ENCODE measurements around the gene CNKSR3.
A peak's percentile ranks its signal among the peaks of the same experiment; 100 is the strongest.

CNKSR3 gene

DNA sequence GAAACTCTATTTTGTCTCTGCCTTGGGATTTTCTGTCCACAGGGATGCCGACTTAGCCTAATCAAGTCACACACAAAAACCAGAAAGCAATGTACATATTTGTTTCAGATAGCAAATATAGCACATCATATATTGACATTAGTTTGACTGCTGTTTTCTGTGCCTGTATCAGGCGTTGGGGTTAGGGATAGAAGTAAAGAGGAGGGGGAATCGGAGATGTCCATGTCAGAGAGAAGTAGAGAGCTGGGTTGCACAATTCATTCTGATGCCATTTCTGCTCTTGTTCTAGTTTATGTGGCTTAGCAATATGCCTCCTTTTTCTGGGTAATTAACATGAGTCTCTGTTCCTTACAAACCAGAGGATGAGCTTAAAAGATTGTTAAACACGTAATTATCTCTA, 139.2 kb downstream of the CNKSR3 start:
- H2AFZ ChIP-seq (ENCODE audit: low read depth, low read length), result no peak overlapping the region

DNA sequence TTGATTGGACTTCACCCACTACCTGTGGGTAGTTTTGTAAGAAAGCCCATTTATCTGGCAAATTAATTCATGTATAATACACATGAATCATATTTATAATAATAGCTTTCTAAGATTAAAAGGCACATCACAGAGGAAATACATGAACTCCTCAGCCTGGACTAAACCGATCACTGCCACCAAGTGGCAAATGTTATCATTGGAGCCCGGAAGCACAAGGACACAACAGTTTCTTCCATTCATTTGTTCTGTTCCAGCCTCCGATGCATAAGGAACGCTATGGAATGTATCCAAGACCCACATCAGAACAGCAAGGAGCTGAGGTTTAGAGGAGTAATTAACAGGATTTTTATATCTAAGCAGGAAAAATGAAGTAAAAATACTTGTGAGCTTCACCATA, 139.9 kb downstream of the CNKSR3 start:
- Histone ChIP-seq H3K4me1 (ENCODE audit: insufficient read depth, low read length) (no peaks in the 10 kb centered on the region), H3K4me3 (ENCODE audit: low read depth in 1 of 2, low read length in 2 of 2) (no peak overlapping the region), H2AFZ (ENCODE audit: low read depth, low read length) (no peak overlapping the region), H3K4me2 (ENCODE audit: insufficient read depth, low read length) (no peak overlapping the region), H3K27ac (ENCODE audit: low read length) (no peak overlapping the region), H3K9ac (ENCODE audit: low read depth, low read length) (no peak overlapping the region), H3K27me3 (ENCODE audit: insufficient read depth, low read length, poor library complexity) (peaks cover 3% of the 10 kb centered on the region), H4K20me1 (ENCODE audit: insufficient read depth, low read length) (no peaks in the 10 kb centered on the region), H3K36me3 (ENCODE audit: insufficient read depth, low read length) (no peaks in the 10 kb centered on the region), H3K79me2 (ENCODE audit: insufficient read depth, low read length) (no peaks in the 10 kb centered on the region), H3K9me3 (ENCODE audit: insufficient read depth, low read length, severe bottlenecking) (no peaks in the 10 kb centered on the region)
- TF ChIP-seq, protein P1, sequence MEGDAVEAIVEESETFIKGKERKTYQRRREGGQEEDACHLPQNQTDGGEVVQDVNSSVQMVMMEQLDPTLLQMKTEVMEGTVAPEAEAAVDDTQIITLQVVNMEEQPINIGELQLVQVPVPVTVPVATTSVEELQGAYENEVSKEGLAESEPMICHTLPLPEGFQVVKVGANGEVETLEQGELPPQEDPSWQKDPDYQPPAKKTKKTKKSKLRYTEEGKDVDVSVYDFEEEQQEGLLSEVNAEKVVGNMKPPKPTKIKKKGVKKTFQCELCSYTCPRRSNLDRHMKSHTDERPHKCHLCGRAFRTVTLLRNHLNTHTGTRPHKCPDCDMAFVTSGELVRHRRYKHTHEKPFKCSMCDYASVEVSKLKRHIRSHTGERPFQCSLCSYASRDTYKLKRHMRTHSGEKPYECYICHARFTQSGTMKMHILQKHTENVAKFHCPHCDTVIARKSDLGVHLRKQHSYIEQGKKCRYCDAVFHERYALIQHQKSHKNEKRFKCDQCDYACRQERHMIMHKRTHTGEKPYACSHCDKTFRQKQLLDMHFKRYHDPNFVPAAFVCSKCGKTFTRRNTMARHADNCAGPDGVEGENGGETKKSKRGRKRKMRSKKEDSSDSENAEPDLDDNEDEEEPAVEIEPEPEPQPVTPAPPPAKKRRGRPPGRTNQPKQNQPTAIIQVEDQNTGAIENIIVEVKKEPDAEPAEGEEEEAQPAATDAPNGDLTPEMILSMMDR (IDR thresholded peaks at IDR 0.05; ENCODE audit: borderline replicate concordance, extremely low read depth, low read length, poor library complexity, severe bottlenecking), result peak; percentile 63
- no peak for TF ChIP-seq EZH2 (IDR thresholded peaks at IDR 0.05; ENCODE audit: borderline replicate concordance, low read depth, low read length, severe bottlenecking)
- DNase-seq (no peak), ATAC-seq (ENCODE audit: insufficient read depth, low read depth) (no peak)

More for the DNA sequence above, 139.2 kb downstream of the CNKSR3 start:
- Histone ChIP-seq H3K4me2 (ENCODE audit: insufficient read depth, low read length) (no peak overlapping the region), H3K36me3 (ENCODE audit: insufficient read depth, low read length) (no peaks in the 10 kb centered on the region), H3K4me1 (ENCODE audit: insufficient read depth, low read length) (no peaks in the 10 kb centered on the region), H3K4me3 (ENCODE audit: low read depth in 1 of 2, low read length in 2 of 2) (no peak overlapping the region), H3K9me3 (ENCODE audit: insufficient read depth, low read length, severe bottlenecking) (no peaks in the 10 kb centered on the region), H3K79me2 (ENCODE audit: insufficient read depth, low read length) (no peaks in the 10 kb centered on the region), H3K27me3 (ENCODE audit: insufficient read depth, low read length, poor library complexity) (peaks cover 3% of the 10 kb centered on the region), H4K20me1 (ENCODE audit: insufficient read depth, low read length) (no peaks in the 10 kb centered on the region), H3K27ac (ENCODE audit: low read length) (no peak overlapping the region), H3K9ac (ENCODE audit: low read depth, low read length) (no peak overlapping the region)
- ATAC-seq (ENCODE audit: insufficient read depth, low read depth), result no peak
- TF ChIP-seq, protein P1 (IDR thresholded peaks at IDR 0.05; ENCODE audit: borderline replicate concordance, extremely low read depth, low read length, poor library complexity, severe bottlenecking), result no peak
- no peak for TF ChIP-seq EZH2 (IDR thresholded peaks at IDR 0.05; ENCODE audit: borderline replicate concordance, low read depth, low read length, severe bottlenecking)
- DNase-seq, result no peak

DNA sequence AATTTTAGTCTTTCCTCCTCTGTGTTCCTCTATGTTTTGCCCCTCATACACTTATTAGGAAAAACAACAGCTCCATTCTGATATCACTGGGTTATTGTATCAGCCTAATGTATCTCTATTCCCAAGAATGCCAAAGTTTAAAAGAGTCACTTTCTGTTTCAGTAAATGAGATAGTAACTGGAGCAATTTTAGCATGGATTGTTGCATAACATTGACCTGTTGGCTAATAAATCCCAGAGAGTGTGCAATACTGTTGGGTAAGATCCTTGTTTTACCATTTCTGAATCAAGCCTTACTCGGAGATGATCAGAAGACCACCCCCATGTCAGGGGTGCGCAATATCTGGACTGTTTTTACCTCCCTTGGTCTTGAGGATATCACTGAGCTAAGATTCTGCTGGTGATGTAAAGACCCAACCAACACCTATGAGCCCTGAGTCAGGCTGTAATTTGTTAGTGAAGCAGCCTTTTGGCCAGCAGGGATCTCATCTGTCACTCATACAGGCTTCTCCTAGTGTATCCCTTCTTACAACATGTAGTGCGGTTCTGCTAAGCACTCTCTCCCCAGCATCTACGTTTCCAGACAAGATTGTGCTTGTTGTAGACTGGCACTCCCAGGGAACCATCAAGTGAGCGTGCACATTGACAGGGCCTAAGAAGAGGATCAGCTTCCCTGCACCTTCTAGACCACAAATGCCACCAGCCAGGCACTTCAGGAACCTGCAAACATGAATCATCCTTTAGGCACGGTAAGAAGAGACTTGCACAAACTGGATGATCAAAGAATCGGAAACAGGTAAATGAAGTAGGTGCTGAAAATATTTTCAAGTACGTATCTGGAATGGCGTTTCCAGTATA, 142.4 kb downstream of the CNKSR3 start:
- Histone ChIP-seq H3K27me3 (ENCODE audit: insufficient read depth, low read length, poor library complexity) (peaks cover 3% of the 10 kb centered on the region), H3K4me3 (ENCODE audit: low read depth in 1 of 2, low read length in 2 of 2) (no peak overlapping the region), H3K9ac (ENCODE audit: low read depth, low read length) (no peak overlapping the region), H3K79me2 (ENCODE audit: insufficient read depth, low read length) (no peaks in the 10 kb centered on the region), H3K9me3 (ENCODE audit: insufficient read depth, low read length, severe bottlenecking) (no peaks in the 10 kb centered on the region), H3K4me1 (ENCODE audit: insufficient read depth, low read length) (no peaks in the 10 kb centered on the region), H3K27ac (ENCODE audit: low read length) (no peak overlapping the region), H3K4me2 (ENCODE audit: insufficient read depth, low read length) (no peak overlapping the region), H4K20me1 (ENCODE audit: insufficient read depth, low read length) (no peaks in the 10 kb centered on the region), H3K36me3 (ENCODE audit: insufficient read depth, low read length) (no peaks in the 10 kb centered on the region), H2AFZ (ENCODE audit: low read depth, low read length) (no peak overlapping the region)
- ATAC-seq (ENCODE audit: insufficient read depth, low read depth), result no peak
- TF ChIP-seq EZH2 (IDR thresholded peaks at IDR 0.05; ENCODE audit: borderline replicate concordance, low read depth, low read length, severe bottlenecking), result no peak
- TF ChIP-seq, protein P1 (IDR thresholded peaks at IDR 0.05; ENCODE audit: borderline replicate concordance, extremely low read depth, low read length, poor library complexity, severe bottlenecking), result no peak
- DNase-seq, result no peak

Measured in DND-41 (cell line).